NCI-H1105 treated with DMSO at 0.1 percent for 48 hours (cell line): ENCODE measurements around the gene ANGPTL7.

ENCODE experiments used
- DNase-seq: peaks from one replicate; lab custom pipeline; 2025; lab: John Stamatoyannopoulos, UW

The ANGPTL7 gene

GRCh38 chr1:11204396-11205190 is 15.4 kb downstream of the ANGPTL7 start:
- DNase-seq = no peak

- no peak for DNase-seq
Measured at GRCh38 chr1:11207898-11208611, 18.9 kb downstream of the ANGPTL7 start.

DNA sequence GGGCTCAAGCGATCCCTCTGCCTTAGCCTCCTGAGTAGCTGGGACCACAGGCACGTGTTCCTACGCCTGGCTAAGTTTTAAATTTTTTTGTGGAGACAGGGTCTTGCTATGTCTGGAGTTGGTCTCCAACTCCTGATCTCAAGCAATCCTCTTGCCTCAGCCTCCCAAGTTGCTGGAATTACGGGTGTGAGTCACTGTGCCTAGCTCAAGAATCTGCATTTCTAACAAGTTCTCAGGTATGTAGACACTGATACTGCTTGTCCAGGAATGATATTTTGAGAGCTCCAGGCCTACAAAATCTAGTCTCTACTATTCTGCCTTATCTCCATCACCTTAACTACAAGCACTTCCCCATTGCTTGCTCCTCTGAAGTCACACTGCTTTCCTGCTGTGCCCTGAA is 22.3 kb downstream of the ANGPTL7 start:
- no peak for DNase-seq

DNA sequence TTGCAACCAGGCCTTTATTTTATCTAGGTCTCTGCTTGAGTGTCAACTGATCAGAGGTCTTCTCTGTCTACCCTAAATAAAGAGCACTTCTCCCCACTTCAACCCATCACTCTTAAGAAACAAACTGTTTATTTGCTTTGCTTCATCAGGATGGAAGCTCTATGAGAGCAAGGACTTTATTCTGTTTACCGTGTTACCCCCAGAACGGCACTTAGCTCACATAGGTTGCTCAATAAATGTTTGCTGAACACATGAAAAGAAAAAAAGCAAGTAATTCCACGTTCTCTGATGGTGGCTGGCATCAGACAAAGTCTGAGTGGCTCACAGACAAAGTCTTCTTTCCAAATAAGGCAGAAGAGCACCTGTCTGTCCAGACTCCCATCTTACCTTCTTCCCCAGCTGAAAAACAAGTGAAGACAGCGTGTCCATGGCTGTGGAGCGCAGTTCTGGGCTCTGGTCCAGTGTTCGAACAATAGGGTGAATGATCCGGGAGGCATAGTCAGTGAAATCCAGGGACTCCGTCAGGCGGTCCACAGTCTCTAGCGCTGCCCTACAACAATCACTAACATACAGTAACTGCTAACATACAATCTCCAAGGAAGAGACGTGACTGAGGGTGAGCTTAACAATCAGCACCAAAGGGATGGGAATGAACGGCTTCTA is 22.9 kb downstream of the ANGPTL7 start:
- no peak for DNase-seq

GRCh38 chr1:11214698-11215380 is 25.7 kb downstream of the ANGPTL7 start:
- DNase-seq = peak; percentile 58

GRCh38 chr1:11215381-11216005 is 26.3 kb downstream of the ANGPTL7 start:
- DNase-seq = no peak

DNA sequence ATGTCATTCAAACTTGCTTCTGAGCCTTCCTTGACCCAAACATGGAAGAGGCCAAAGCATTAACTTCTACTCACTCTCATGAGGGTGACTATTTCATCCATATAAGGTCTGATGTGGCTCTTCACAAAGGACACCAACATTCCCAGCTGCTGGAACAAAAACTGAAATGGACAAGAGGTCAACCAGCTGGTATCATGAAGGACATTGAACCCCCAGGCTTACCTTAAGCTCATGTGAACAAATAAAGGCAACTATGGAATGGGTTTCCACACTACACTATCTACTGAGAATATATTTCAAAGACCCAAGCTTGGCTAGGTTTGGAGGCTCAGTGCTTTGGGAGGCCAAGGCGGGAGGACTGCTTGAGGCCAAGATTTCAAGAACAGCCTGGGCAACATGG is 26.9 kb downstream of the ANGPTL7 start:
- no peak for DNase-seq

GRCh38 chr1:11227106-11228077 is 38.2 kb downstream of the ANGPTL7 start:
- DNase-seq = no peak

- no peak for DNase-seq
Measured at GRCh38 chr1:11229203-11229602, 40.0 kb downstream of the ANGPTL7 start.

DNA sequence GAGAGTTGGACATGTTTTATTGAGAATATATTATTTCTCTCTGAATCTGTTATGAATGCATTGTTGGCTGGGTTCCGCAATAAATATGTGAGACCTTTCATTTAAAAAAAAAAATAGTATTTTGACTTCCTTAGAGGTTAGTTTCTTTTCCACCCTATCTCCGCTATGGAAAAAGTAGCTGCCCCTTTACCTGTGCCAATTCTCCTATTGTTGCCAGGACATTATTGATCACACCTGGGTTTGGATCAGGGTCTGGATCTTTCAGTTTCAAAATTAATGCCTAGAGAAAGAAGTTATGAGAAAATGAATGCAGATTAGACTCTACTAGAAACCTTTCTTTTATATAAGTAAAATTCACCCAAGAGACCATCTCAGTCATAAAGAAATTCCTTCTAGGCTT is 44.1 kb downstream of the ANGPTL7 start:
- no peak for DNase-seq

- no peak for DNase-seq
Measured at GRCh38 chr1:11237356-11237755, 48.2 kb downstream of the ANGPTL7 start.

DNA sequence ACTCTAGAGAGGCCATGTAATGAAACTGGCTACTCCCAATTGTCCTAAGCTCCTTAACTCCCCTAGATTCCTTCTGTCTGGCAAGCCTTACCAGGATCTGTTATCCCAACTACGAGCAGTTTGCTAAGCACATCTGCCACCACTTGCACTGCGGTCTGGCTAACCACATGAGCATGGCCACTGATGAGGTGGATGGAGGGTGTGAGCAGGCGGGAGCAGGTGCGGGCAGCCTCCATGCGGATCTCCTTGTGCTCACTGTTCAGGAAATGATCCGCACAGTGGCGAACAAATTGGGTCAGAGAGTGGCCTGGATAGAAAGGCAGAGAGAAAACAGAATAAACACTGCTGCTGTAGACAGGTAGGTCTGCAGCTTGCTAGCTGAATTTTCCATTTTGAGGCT is 49.2 kb downstream of the ANGPTL7 start:
- DNase-seq = no peak

GRCh38 chr1:11245248-11245647 is 56.1 kb downstream of the ANGPTL7 start:
- DNase-seq = no peak
